ENCODE data around the gene REN. TPM values are rescaled to one million over a fixed set of nuclear protein-coding genes. Genes with fewer than 3 reads are reported as not detected.

The REN gene
- total RNA-seq, 1 donor from 2014 or later, result 0.59 TPM

GRCh38 chr1:204149107-204149506 lies 17.0 kb downstream of the REN start:
- DNase-seq (no peak), ATAC-seq (no peak)
- intact Hi-C loops (cut with DNase I), result no loop called here
- Histone ChIP-seq H3K27me3 (ENCODE audit: low read depth) (peaks cover 7% of the 10 kb centered on the region), H3K4me3 (no peak overlapping the region), H3K36me3 (no peaks in the 10 kb centered on the region), H3K9me3 (no peaks in the 10 kb centered on the region), H3K27ac (no peak overlapping the region), H3K4me1 (peaks cover 15% of the 10 kb centered on the region)
- TF ChIP-seq, protein P1, sequence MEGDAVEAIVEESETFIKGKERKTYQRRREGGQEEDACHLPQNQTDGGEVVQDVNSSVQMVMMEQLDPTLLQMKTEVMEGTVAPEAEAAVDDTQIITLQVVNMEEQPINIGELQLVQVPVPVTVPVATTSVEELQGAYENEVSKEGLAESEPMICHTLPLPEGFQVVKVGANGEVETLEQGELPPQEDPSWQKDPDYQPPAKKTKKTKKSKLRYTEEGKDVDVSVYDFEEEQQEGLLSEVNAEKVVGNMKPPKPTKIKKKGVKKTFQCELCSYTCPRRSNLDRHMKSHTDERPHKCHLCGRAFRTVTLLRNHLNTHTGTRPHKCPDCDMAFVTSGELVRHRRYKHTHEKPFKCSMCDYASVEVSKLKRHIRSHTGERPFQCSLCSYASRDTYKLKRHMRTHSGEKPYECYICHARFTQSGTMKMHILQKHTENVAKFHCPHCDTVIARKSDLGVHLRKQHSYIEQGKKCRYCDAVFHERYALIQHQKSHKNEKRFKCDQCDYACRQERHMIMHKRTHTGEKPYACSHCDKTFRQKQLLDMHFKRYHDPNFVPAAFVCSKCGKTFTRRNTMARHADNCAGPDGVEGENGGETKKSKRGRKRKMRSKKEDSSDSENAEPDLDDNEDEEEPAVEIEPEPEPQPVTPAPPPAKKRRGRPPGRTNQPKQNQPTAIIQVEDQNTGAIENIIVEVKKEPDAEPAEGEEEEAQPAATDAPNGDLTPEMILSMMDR (IDR thresholded peaks at IDR 0.05), result no peak

DNA sequence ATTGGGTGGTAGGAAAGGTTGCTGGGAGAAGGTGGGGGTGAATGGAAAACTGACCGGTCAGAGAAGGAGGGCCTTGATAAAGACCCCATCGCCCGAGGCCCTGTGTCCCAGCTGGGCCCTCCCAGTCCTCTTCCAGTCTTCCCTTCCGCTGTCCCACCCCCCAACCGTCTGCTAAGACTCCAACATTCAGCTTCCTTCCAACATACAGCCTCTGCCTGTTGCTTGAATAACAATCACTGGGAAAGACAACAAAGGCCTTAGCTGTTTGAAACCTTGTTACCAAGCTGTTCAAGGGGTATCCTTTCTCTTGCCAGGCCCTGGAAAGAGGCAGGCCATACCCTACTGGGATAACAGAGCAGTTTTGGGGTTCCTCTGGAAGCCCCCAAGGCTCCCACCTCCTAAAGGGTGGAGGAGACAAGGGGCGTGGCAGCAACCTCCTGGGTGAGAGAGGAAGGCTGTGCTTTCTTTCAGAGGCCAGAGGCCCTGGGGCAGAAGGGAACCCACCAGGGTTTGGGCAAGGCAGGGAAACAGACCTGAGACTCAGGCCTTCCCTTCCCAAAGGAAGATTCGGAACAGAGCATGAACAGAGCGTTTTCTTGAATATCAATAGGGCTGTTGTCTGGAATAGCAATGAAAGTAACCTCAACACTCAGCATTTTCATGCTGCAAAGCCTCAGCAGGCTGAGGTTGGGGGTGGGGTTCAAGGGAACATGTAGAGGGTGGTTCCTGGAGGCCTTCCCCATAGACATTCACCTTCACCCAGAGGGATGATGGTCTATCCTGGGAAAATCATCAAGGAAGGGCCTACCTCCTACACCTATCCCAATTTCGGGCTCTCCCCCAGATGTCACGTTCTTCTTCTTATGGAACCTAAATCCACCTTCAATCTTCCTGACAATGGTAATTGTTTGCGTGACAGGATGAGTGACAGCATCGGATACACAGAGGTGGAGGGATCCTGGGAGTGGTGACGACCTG lies 18.4 kb downstream of the REN start:
- intact Hi-C loops (cut with DNase I), result no loop called here
- Histone ChIP-seq H3K36me3 (no peaks in the 10 kb centered on the region), H3K27me3 (ENCODE audit: low read depth) (peaks cover 3% of the 10 kb centered on the region), H3K27ac (no peak overlapping the region), H3K4me3 (no peak overlapping the region), H3K9me3 (no peaks in the 10 kb centered on the region), H3K4me1 (peaks cover 11% of the 10 kb centered on the region)
- TF ChIP-seq, protein P1 (IDR thresholded peaks at IDR 0.05), result no peak
- DNase-seq (no peak), ATAC-seq (no peak)

- Histone ChIP-seq H3K27ac (no peak overlapping the region), H3K9me3 (no peaks in the 10 kb centered on the region), H3K4me1 (peaks cover 4% of the 10 kb centered on the region), H3K27me3 (ENCODE audit: low read depth) (peaks cover 3% of the 10 kb centered on the region), H3K36me3 (no peaks in the 10 kb centered on the region), H3K4me3 (no peak overlapping the region)
- no peak for ATAC-seq
- TF ChIP-seq, protein P1 (IDR thresholded peaks at IDR 0.05), result no peak
- no peak for DNase-seq
- intact Hi-C loops (cut with DNase I), result no loop called here
Measured at GRCh38 chr1:204146965-204147364, 19.2 kb downstream of the REN start.

DNA sequence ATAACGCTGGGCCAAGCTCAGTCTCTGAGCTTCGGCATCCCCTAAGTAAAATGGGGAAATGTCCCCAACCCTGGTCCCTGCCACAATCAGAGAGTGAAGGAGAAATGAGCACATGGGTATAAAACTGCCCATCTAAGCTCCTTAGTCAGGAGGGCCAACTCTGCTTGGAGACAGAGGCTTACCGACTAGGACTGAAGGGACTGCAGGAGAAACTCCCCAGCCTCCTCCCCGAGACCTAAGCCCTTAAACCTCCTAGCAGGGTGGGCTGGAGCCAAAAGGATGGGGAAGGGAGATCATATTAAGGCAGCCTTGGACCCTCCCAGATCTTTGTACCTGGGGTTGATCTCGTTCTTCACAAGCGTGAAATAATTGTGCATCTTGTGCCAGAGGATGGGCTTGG lies 19.8 kb downstream of the REN start:
- Histone ChIP-seq H3K9me3 (no peaks in the 10 kb centered on the region), H3K27me3 (ENCODE audit: low read depth) (no peaks in the 10 kb centered on the region), H3K4me1 (peaks cover 3% of the 10 kb centered on the region), H3K36me3 (no peaks in the 10 kb centered on the region), H3K4me3 (no peak overlapping the region), H3K27ac (no peak overlapping the region)
- TF ChIP-seq, protein P1 (IDR thresholded peaks at IDR 0.05), result no peak
- intact Hi-C loops (cut with DNase I), result no loop called here
- DNase-seq, result no peak
- no peak for ATAC-seq

GRCh38 chr1:204145033-204145504 lies 21.1 kb downstream of the REN start:
- no peaks in the 10 kb centered on the region for H3K36me3 ChIP-seq
- no peak for ATAC-seq
- no peaks in the 10 kb centered on the region for H3K9me3 ChIP-seq
- no peaks in the 10 kb centered on the region for H3K4me1 ChIP-seq
- no peak overlapping the region for H3K4me3 ChIP-seq
- TF ChIP-seq, protein P1 (IDR thresholded peaks at IDR 0.05), result no peak
- H3K27me3 ChIP-seq (ENCODE audit: low read depth), result no peaks in the 10 kb centered on the region
- intact Hi-C loops (cut with DNase I), result no loop called here
- no peak for DNase-seq
- H3K27ac ChIP-seq, result no peak overlapping the region
